Stomach (tissue), 4 donors: ENCODE measurements around the gene N4BP2.

Experiments used
- EP300 ChIP-seq: sonication (generic); formaldehyde crosslinking; IDR thresholded peaks from one replicate; pipeline ENCODE4 v1.6.1; 2017; ENCODE audit warnings: antibody characterized with exemption
- POLR2A ChIP-seq, 4 donors: fragments of 450-650 bp; IDR thresholded peaks; one replicate each; pipeline ENCODE4 v1.6.1; 2016; ENCODE audit warnings: antibody characterized with exemption in 4 of 4, control low read depth in 2 of 4, mild to moderate bottlenecking in 1 of 4, moderate library complexity in 1 of 4
- POLR2AphosphoS5 ChIP-seq, 3 donors: sonication (generic); formaldehyde crosslinking; IDR thresholded peaks; one replicate each; pipeline ENCODE4 v1.6.1; 2016; ENCODE audit warnings: antibody characterized with exemption in 3 of 3
- TF ChIP-seq, protein P1 (sequence below), 7 experiments: fragments of 450-650 bp in 4 of 7; fragments of 200-600 bp in 3 of 7; sonication (generic) in 3 of 7; IDR thresholded peaks; one replicate each; pipeline ENCODE4 v1.5.1; 2016 to 2019; ENCODE audit warnings: antibody characterized with exemption in 7 of 7, control low read depth in 2 of 7, mild to moderate bottlenecking in 1 of 7

DNA sequence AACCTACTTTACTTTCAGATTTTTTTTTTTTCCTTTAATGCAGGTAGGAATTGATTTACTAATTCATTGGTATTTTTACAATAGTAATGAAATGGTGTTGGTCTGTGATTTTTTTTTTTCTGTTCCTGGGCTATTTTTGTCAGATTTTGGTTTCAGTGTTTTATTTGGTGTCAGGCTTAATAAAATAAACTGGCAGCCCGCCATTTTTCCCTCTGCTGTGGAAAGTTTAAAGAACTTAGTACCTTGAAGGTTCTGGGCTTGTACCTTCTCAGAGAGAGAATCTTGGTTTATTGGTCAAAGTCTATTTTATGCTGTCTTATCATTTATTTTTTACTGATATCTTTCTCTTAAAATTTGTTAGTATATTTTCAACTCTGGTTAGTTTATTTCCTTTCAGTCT is 76.2 kb downstream of the N4BP2 start:
- TF ChIP-seq, protein P1, sequence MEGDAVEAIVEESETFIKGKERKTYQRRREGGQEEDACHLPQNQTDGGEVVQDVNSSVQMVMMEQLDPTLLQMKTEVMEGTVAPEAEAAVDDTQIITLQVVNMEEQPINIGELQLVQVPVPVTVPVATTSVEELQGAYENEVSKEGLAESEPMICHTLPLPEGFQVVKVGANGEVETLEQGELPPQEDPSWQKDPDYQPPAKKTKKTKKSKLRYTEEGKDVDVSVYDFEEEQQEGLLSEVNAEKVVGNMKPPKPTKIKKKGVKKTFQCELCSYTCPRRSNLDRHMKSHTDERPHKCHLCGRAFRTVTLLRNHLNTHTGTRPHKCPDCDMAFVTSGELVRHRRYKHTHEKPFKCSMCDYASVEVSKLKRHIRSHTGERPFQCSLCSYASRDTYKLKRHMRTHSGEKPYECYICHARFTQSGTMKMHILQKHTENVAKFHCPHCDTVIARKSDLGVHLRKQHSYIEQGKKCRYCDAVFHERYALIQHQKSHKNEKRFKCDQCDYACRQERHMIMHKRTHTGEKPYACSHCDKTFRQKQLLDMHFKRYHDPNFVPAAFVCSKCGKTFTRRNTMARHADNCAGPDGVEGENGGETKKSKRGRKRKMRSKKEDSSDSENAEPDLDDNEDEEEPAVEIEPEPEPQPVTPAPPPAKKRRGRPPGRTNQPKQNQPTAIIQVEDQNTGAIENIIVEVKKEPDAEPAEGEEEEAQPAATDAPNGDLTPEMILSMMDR (IDR thresholded peaks at IDR 0.05) = no peak
- TF ChIP-seq EP300 = no peak
- TF ChIP-seq POLR2A (IDR thresholded peaks at IDR 0.05) = no peak
- no peak for TF ChIP-seq POLR2AphosphoS5 (IDR thresholded peaks at IDR 0.05)
